ENCODE measurements around the gene TMEM201. TPM values are rescaled to one million over a fixed set of nuclear protein-coding genes. Genes with fewer than 3 reads are reported as not detected.

Gene TMEM201
- total and polyA plus RNA-seq, 2 of the 8 experiments (the other 6 are each of a cell fraction or from before 2014, with no cell fraction given): 8.2 to 27.1 TPM

- H3K4ac ChIP-seq (replicated peaks; ENCODE audit: insufficient read length, low read depth, low read length): no peak within 1 kb of the TSS
- H3K9me3 ChIP-seq (ENCODE audit: insufficient read depth in 2 of 2, low read depth in 1 of 2, low read length in 1 of 2): no peaks in the 10 kb centered on the region
- H2AK5ac ChIP-seq (ENCODE audit: low read depth, low read length): no peak within 1 kb of the TSS
- peaks cover 0 to 12% (median 5%) of the 10 kb centered on the region in 4 experiments; a peak in 3 of 7 replicates for H3K4me1 ChIP-seq (replicated peaks in 1 of 4; ENCODE audit: control insufficient read depth in 3 of 4, insufficient read depth in 4 of 4, low read length in 3 of 4)
- H3K56ac ChIP-seq (replicated peaks; ENCODE audit: insufficient read length, low read depth, low read length): peak within 1 kb of the TSS; percentile 64
- peak within 1 kb of the TSS; percentile 2; the same call in 1 of the 2 replicates for H2AFZ ChIP-seq (ENCODE audit: low read length)
- peak within 1 kb of the TSS; percentile 60 for H2BK5ac ChIP-seq (ENCODE audit: low read depth, low read length)
- peak within 1 kb of the TSS; percentile 96 to 99 for H3K4me2 ChIP-seq (ENCODE audit: insufficient read depth in 1 of 2, low read depth in 2 of 2, low read length in 2 of 2)
- H2BK120ac ChIP-seq (replicated peaks; ENCODE audit: low read depth, low read length): no peak within 1 kb of the TSS
- ChIA-PET POLR2A (ENCODE audit: partially characterized antibody) (interaction anchor here (0.8 to 2.3 kb wide), 8 partner anchors 11 to 148 kb away, joined by 3 to 12 read pairs (median 4); no protein-coding TSS in a partner anchor), CTCF (ENCODE audit: partially characterized antibody) (interaction anchor here (0.6 kb wide), 1 partner anchor 49 kb away, joined by 3 read pairs; no protein-coding TSS in a partner anchor)
- H4K5ac ChIP-seq (ENCODE audit: insufficient read length, low read depth, low read length): peak within 1 kb of the TSS; percentile 26
- H3K27ac ChIP-seq (ENCODE audit: low read depth, low read length): peak within 1 kb of the TSS; percentile 74; the same call in 1 of the 2 replicates
- H3K23ac ChIP-seq (ENCODE audit: insufficient read length): no peak within 1 kb of the TSS
- H3K23me2 ChIP-seq (ENCODE audit: low read depth, low read length): peaks cover 4% of the 10 kb centered on the region; the same call in 1 of the 2 replicates
- 0 out of 2 replicates have a peak, but pooled peaks cover 2% of the 10 kb centered on the region for H3K79me1 ChIP-seq (ENCODE audit: low read depth, low read length)
- no peak within 1 kb of the TSS for H4K91ac ChIP-seq (replicated peaks; ENCODE audit: insufficient read length, low read length)
- WGBS, 2 experiments (ENCODE audit: extremely low coverage in 1 of 2, insufficient coverage in 1 of 2, insufficient read length in 1 of 2, insufficient replicate concordance in 2 of 2, low coverage in 1 of 2, low lambda C conversion rate in 2 of 2, missing lambda C conversion rate in 1 of 2): 4% methylated on average over 47 of the region's 92 CpGs; no CpG with 5 or more reads in 1 of the 2 experiments
- H3K27me3 ChIP-seq (replicated peaks in 1 of 4; ENCODE audit: control insufficient read depth in 3 of 4, extremely low read depth in 1 of 4, insufficient read depth in 3 of 4, low read length in 3 of 4): no peaks in the 10 kb centered on the region
- FAIRE-seq: peak; percentile 78
- H2BK12ac ChIP-seq (ENCODE audit: low read depth, low read length): peak within 1 kb of the TSS; percentile 12; the same call in 1 of the 2 replicates
- H3K36me3 ChIP-seq (ENCODE audit: control insufficient read depth in 2 of 4, insufficient read depth in 4 of 4, low read length in 3 of 4): no peaks in the 10 kb centered on the region
- H3K18ac ChIP-seq (ENCODE audit: extremely low read depth, low read length): peak within 1 kb of the TSS; percentile 71
- H3K14ac ChIP-seq (ENCODE audit: insufficient read length): no peak within 1 kb of the TSS
- H3K79me2 ChIP-seq (ENCODE audit: control insufficient read depth in 1 of 2, insufficient read depth in 2 of 2, low read length in 2 of 2): peaks cover 14 to 41% of the 10 kb centered on the region in 2 experiments
- peak; percentile 81 to 99 for DNase-seq (ENCODE audit: low read depth in 1 of 2, low spot score in 2 of 2)
- no peak within 1 kb of the TSS for H2BK15ac ChIP-seq (ENCODE audit: low read length)
- peaks cover 12% of the 10 kb centered on the region in 2 experiments for H4K20me1 ChIP-seq (replicated peaks in 1 of 2; ENCODE audit: control insufficient read depth in 1 of 2, insufficient read depth in 2 of 2, low read length in 2 of 2)
- no peak within 1 kb of the TSS for H2BK20ac ChIP-seq (ENCODE audit: low read length)
- peak within 1 kb of the TSS; percentile 89; the same call in 1 of the 2 replicates for H4K8ac ChIP-seq (ENCODE audit: extremely low read depth, insufficient read depth, low read length)
- peak within 1 kb of the TSS; percentile 75 to 98 (median 85); a peak in 6 of 7 replicates for H3K9ac ChIP-seq (replicated peaks in 1 of 4; ENCODE audit: extremely low read depth in 1 of 4, low read depth in 3 of 4, low read length in 3 of 4)
- peak within 1 kb of the TSS; percentile 89 to 93 (median 92) for H3K4me3 ChIP-seq (ENCODE audit: extremely low read depth in 1 of 4, insufficient read depth in 2 of 4, low read depth in 3 of 4, low read length in 4 of 4)
- TF ChIP-seq TCF12 (IDR thresholded peaks at IDR 0.05; ENCODE audit: low read depth, low read length) (no peak), YY1 (IDR thresholded peaks at IDR 0.05; ENCODE audit: low read depth, low read length) (no peak), NRF1 (IDR thresholded peaks at IDR 0.05; ENCODE audit: low read depth, low read length) (peak; percentile 24; the same call in 1 of the 2 replicates), SIRT6 (IDR thresholded peaks at IDR 0.05; ENCODE audit: low read length) (no peak), KDM1A (IDR thresholded peaks at IDR 0.05; ENCODE audit: borderline replicate concordance, low read length) (no peak), PHF8 (conservative IDR thresholded peaks at IDR 0.05; ENCODE audit: low read depth, low read length) (peak; percentile 79), CBX8 (IDR thresholded peaks at IDR 0.05; ENCODE audit: borderline replicate concordance, low read depth, low read length) (no peak), RBBP5 (IDR thresholded peaks at IDR 0.05; ENCODE audit: borderline replicate concordance, low read depth, low read length) (no peak), FOSL1 (IDR thresholded peaks at IDR 0.05; ENCODE audit: insufficient read depth, low read depth, low read length) (peak; percentile 71; the same call in 1 of the 2 replicates), BRCA1 (IDR thresholded peaks at IDR 0.05; ENCODE audit: low read depth, low read length) (0 out of 2 replicates have a peak, but pooled peaks have one; percentile 14)
- TF ChIP-seq, protein P1, sequence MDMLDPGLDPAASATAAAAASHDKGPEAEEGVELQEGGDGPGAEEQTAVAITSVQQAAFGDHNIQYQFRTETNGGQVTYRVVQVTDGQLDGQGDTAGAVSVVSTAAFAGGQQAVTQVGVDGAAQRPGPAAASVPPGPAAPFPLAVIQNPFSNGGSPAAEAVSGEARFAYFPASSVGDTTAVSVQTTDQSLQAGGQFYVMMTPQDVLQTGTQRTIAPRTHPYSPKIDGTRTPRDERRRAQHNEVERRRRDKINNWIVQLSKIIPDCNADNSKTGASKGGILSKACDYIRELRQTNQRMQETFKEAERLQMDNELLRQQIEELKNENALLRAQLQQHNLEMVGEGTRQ (IDR thresholded peaks at IDR 0.05; ENCODE audit: low read length): peak; percentile 84
These were observed 49.4 kb upstream of the TMEM201 start, which contains the start of gene SLC25A33 for GRCh38 chr1:9539165-9539828. Gene SLC25A33, plus strand, starts transcription at chr1:9539465. Its CDS starts 227 bp downstream, at chr1:9539692.
